Measurements from ENCODE around the gene IL3.

- TF ChIP-seq CTCF (IDR thresholded peaks at IDR 0.05) = peak; percentile 3
- no peak for TF ChIP-seq POLR2AphosphoS5 (IDR thresholded peaks at IDR 0.05; ENCODE audit: low read depth, low read length)
- no peak for TF ChIP-seq REST (IDR thresholded peaks at IDR 0.05; ENCODE audit: insufficient read depth in 1 of 2, low read depth in 2 of 2, low read length in 1 of 2)
- no peak for TF ChIP-seq SIN3A (IDR thresholded peaks at IDR 0.05; ENCODE audit: borderline replicate concordance, insufficient read depth, low read depth, low read length)
These were observed 5.0 kb downstream of the IL3 start for GRCh38 chr5:132065351-132065937.

Data from Panc1 (cell line).